Kidney epithelial cell (primary cell): ENCODE results near the gene IFNAR2. TPM values are rescaled to one million over a fixed set of nuclear protein-coding genes. Genes with fewer than 3 reads are reported as not detected.

Experiments used
- DNase-seq: peaks from one replicate; pipeline ENCODE4 v3.0.0-alpha.2; 2010; ENCODE audit warnings: low read depth
- H3K27me3 ChIP-seq: 2 replicates; pipeline ENCODE4 v1.6.0; 2011; ENCODE audit warnings: low read length; ENCODE audit not compliant: control insufficient read depth, insufficient read depth
- H3K36me3 ChIP-seq: 2 replicates; pipeline ENCODE4 v1.5.1; 2011; ENCODE audit warnings: low read length; ENCODE audit not compliant: control insufficient read depth, insufficient read depth
- H3K4me3 ChIP-seq: 2 replicates; pipeline ENCODE4 v1.5.1; 2011; ENCODE audit warnings: low read depth, mild to moderate bottlenecking, control low read depth, low read length
- CTCF ChIP-seq: IDR thresholded peaks from 2 replicates; pipeline ENCODE4 v1.5.1; 2011; ENCODE audit warnings: mild to moderate bottlenecking, moderate library complexity, low read length, control low read depth, inconsistent platforms; ENCODE audit not compliant: insufficient read depth, poor library complexity, severe bottlenecking
- total RNA-seq: library from RNA; depleted of rRNA; stranded (reverse); fragments of >200 nt; gene quantifications from 2 replicates; pipeline ENCODE4 v1.2.3, GENCODE V29; 2015

IFNAR2 gene
- total RNA-seq, 1 donor from 2014 or later: 16.4 TPM

DNA sequence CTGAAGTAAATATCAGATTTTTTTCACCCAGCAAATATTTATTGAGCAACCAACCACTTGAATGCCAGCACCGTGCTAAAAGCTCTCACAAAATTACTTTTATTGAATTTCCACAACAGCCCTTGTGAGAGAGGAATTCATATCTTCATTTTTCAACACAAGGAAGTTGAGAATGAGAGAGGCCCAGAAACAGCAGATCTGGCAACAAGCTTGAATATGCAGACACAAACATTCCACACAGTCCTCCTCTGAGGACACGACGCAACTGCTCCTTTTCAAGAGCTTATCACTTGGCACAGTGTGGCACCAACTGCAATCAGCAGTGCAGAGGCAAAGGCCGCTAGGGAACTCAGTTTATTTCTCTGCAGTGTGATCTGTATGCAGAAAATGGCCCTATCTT, 32.2 kb upstream of the IFNAR2 start:
- no peak for TF ChIP-seq CTCF
- no peak overlapping the region for H3K4me3 ChIP-seq
- no peaks in the 10 kb centered on the region for H3K27me3 ChIP-seq
- H3K36me3 ChIP-seq: no peaks in the 10 kb centered on the region
- no peak for DNase-seq

GRCh38 chr21:33198346-33199099, 31.2 kb upstream of the IFNAR2 start:
- DNase-seq: no peak
- Histone ChIP-seq H3K36me3 (no peaks in the 10 kb centered on the region), H3K4me3 (no peak overlapping the region), H3K27me3 (no peaks in the 10 kb centered on the region)
- TF ChIP-seq CTCF: no peak

- no peak for TF ChIP-seq CTCF
- Histone ChIP-seq H3K4me3 (no peak overlapping the region), H3K27me3 (no peaks in the 10 kb centered on the region), H3K36me3 (no peaks in the 10 kb centered on the region)
- DNase-seq: no peak
Measured at GRCh38 chr21:33199100-33199464, 30.7 kb upstream of the IFNAR2 start.

DNA sequence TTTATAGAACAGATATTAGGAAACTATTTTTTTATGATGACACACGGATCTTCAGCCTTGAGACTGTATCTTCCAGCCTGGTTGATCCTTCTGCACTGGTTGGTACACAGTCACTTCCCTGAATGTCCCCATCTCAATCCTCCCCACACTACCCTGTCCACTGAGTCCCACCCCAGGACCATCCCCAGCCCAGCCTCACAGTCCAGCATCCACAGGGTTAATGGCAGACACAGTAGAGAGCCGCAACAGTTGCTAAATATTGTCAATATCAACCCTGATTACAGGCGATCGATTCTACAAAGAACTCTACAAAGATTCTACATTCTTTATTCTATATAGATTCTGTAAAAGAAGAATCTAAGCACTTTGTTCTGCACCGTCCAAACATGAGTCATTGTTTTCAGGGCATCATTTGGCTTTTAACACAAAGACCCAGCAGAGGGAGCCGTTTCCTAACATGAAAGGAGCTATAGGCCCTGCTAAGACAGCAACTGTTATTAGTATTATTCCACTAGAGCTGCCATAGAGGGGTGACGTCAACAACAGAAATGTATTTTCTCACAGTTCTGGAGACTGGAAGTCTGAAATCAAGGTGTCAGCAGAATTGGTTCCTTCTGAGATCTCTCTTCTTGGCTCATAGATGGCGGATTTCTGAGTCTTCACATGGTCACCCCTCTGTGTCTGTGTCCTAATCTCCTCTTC, 30.1 kb upstream of the IFNAR2 start:
- peak; percentile 72 for TF ChIP-seq CTCF
- Histone ChIP-seq H3K27me3 (no peaks in the 10 kb centered on the region), H3K4me3 (no peak overlapping the region), H3K36me3 (no peaks in the 10 kb centered on the region)
- peak; percentile 68 for DNase-seq

DNA sequence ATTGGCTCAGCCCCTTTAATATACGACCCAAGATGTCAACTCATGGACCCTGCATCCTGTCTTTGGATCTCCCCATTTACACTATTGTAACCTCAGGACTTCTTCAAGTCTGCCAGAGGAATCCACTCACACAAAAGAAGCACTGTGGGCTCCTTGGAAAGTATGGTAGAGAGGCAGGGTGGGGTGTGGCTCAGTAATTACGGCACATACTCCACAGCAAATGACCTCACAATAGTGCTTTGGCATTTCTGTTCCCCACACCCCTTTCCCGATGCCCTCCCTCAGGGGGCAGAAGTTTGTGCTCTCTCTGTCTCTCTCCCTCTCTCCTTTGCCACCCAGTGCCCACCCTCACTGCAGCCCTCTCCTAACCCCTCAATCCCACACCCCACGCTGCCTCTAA, 27.8 kb upstream of the IFNAR2 start:
- no peak for TF ChIP-seq CTCF
- no peak for DNase-seq
- no peaks in the 10 kb centered on the region for H3K27me3 ChIP-seq

More for the DNA sequence above, 27.8 kb upstream of the IFNAR2 start:
- no peak overlapping the region for H3K4me3 ChIP-seq
- no peaks in the 10 kb centered on the region for H3K36me3 ChIP-seq
